H9 (cell line): ENCODE measurements around the gene MARS1. TPM values are rescaled to one million over a fixed set of nuclear protein-coding genes. Genes with fewer than 3 reads are reported as not detected.
A peak's percentile ranks its signal among the peaks of the same experiment; 100 is the strongest.

Experiments
- DNase-seq: peaks from one replicate; pipeline ENCODE4 v3.0.0-alpha.2; 2017
- H2AFZ ChIP-seq: one replicate; pipeline ENCODE4 v1.6.1; 2013; ENCODE audit warnings: mild to moderate bottlenecking, low read length, control low read depth, moderate library complexity
- H2AK5ac ChIP-seq: 2 replicates; pipeline ENCODE4 v1.6.1; 2013; ENCODE audit warnings: low read length, control low read depth, mixed read lengths; ENCODE audit not compliant: insufficient read length
- H2BK120ac ChIP-seq: one replicate; pipeline ENCODE4 v1.6.1; 2013; ENCODE audit warnings: low read depth, mild to moderate bottlenecking, low read length, control low read depth, inconsistent platforms; ENCODE audit not compliant: poor library complexity, severe bottlenecking
- H2BK12ac ChIP-seq: 2 replicates; pipeline ENCODE4 v1.6.1; 2013; ENCODE audit warnings: low read length, control low read depth, mixed read lengths, low read depth; ENCODE audit not compliant: insufficient read length
- H2BK15ac ChIP-seq: 2 replicates; pipeline ENCODE4 v1.6.1; 2013; ENCODE audit warnings: low read depth, low read length, control low read depth
- H2BK20ac ChIP-seq: one replicate; pipeline ENCODE4 v1.6.1; 2013; ENCODE audit warnings: low read depth, mild to moderate bottlenecking, low read length, control low read depth, inconsistent platforms; ENCODE audit not compliant: poor library complexity, severe bottlenecking
- H2BK5ac ChIP-seq: 2 replicates; pipeline ENCODE4 v1.6.1; 2013; ENCODE audit warnings: low read length, control low read depth, mixed read lengths; ENCODE audit not compliant: insufficient read length
- H3K14ac ChIP-seq: 2 replicates; pipeline ENCODE4 v1.6.1; 2013; ENCODE audit warnings: low read length, control low read depth; ENCODE audit not compliant: insufficient read depth
- H3K18ac ChIP-seq: 2 replicates; pipeline ENCODE4 v1.6.1; 2013; ENCODE audit warnings: low read depth, mild to moderate bottlenecking, mixed read lengths, low read length, control low read depth; ENCODE audit not compliant: insufficient read length
- H3K23ac ChIP-seq: 2 replicates; pipeline ENCODE4 v1.6.1; 2013; ENCODE audit warnings: low read length, control low read depth, mixed read lengths, low read depth; ENCODE audit not compliant: insufficient read length
- H3K23me2 ChIP-seq: 2 replicates; pipeline ENCODE4 v1.6.1; 2013; ENCODE audit warnings: low read depth, mild to moderate bottlenecking, mixed read lengths, low read length, control low read depth; ENCODE audit not compliant: insufficient read length, poor library complexity, severe bottlenecking
- H3K27ac ChIP-seq: 2 replicates; pipeline ENCODE4 v1.5.1; 2013; ENCODE audit warnings: low read length, control low read depth, mixed read lengths, low read depth; ENCODE audit not compliant: insufficient read length
- H3K27me3 ChIP-seq: 2 replicates; pipeline ENCODE4 v1.6.1; 2013; ENCODE audit warnings: low read length, control low read depth, inconsistent platforms; ENCODE audit not compliant: insufficient read depth
- H3K4ac ChIP-seq: 2 replicates; pipeline ENCODE4 v1.6.1; 2013; ENCODE audit warnings: low read depth, mild to moderate bottlenecking, control low read depth, inconsistent platforms, low read length, moderate library complexity
- H3K4me1 ChIP-seq: 2 replicates; pipeline ENCODE4 v1.6.1; 2013; ENCODE audit warnings: low read length, control low read depth, inconsistent platforms; ENCODE audit not compliant: insufficient read depth
- H3K4me2 ChIP-seq: 2 replicates; pipeline ENCODE4 v1.6.1; 2013; ENCODE audit warnings: low read length, control low read depth, mixed read lengths; ENCODE audit not compliant: insufficient read length, insufficient read depth
- H3K56ac ChIP-seq: 2 replicates; pipeline ENCODE4 v1.6.1; 2013; ENCODE audit warnings: low read depth, mild to moderate bottlenecking, mixed read lengths, low read length, control low read depth; ENCODE audit not compliant: insufficient read length
- H3K79me1 ChIP-seq: 2 replicates; pipeline ENCODE4 v1.6.1; 2013; ENCODE audit warnings: low read depth, mild to moderate bottlenecking, moderate library complexity, low read length, control low read depth, inconsistent platforms; ENCODE audit not compliant: insufficient read depth, poor library complexity, severe bottlenecking
- H3K79me2 ChIP-seq: 2 replicates; pipeline ENCODE4 v1.6.1; 2013; ENCODE audit warnings: low read length, control low read depth, inconsistent platforms; ENCODE audit not compliant: insufficient read depth
- H3K9ac ChIP-seq: 2 replicates; pipeline ENCODE4 v1.6.1; 2013; ENCODE audit warnings: low read length, control low read depth, mixed read lengths; ENCODE audit not compliant: insufficient read length; ENCODE audit errors: extremely low read depth
- H3K9me3 ChIP-seq: one replicate; pipeline ENCODE4 v1.6.1; 2013; ENCODE audit warnings: low read depth, low read length, inconsistent platforms; ENCODE audit not compliant: control insufficient read depth
- H3T11ph ChIP-seq: one replicate; pipeline ENCODE4 v1.6.1; 2013; ENCODE audit warnings: mild to moderate bottlenecking, low read length, control low read depth, inconsistent platforms
- H4K20me1 ChIP-seq: one replicate; pipeline ENCODE4 v1.6.1; 2013; ENCODE audit not compliant: control insufficient read depth, insufficient read length, insufficient read depth
- H4K5ac ChIP-seq: 2 replicates; pipeline ENCODE4 v1.6.1; 2013; ENCODE audit warnings: low read depth, mild to moderate bottlenecking, mixed read lengths, low read length, control low read depth; ENCODE audit not compliant: insufficient read length
- H4K8ac ChIP-seq: replicated peaks from 2 replicates; pipeline ENCODE4 v1.6.1; 2013; ENCODE audit warnings: low read length, control low read depth, mixed read lengths, low read depth; ENCODE audit not compliant: insufficient read length
- H4K91ac ChIP-seq: 2 replicates; pipeline ENCODE4 v1.6.1; 2013; ENCODE audit warnings: low read depth, mild to moderate bottlenecking, moderate library complexity, mixed read lengths, low read length, control low read depth; ENCODE audit not compliant: insufficient read length
- H3K27ac Mint-ChIP-seq, 3 experiments: 2 replicates in 2 of 3; 3 replicates in 1 of 3; pipeline ENCODE4 v1.8.0; 2020 to 2021; ENCODE audit warnings: mixed read lengths in 3 of 3, mild to moderate bottlenecking in 1 of 3, moderate library complexity in 1 of 3
- H3K27me3 Mint-ChIP-seq: 2 replicates; pipeline ENCODE4 v1.8.0; 2021; ENCODE audit warnings: low read depth, mild to moderate bottlenecking, moderate library complexity, mixed read lengths
- H3K36me3 Mint-ChIP-seq, 3 experiments: 2 replicates in 2 of 3; 3 replicates in 1 of 3; pipeline ENCODE4 v1.8.0; 2020 to 2021; ENCODE audit warnings: low read depth in 3 of 3, mixed read lengths in 3 of 3; ENCODE audit not compliant: insufficient read depth in 1 of 3
- H3K4me1 Mint-ChIP-seq, 2 experiments: 2 replicates each; pipeline ENCODE4 v1.8.0; 2020; ENCODE audit warnings: mixed read lengths in 2 of 2
- H3K4me3 Mint-ChIP-seq, 2 experiments: 2 replicates in 1 of 2; 3 replicates in 1 of 2; pipeline ENCODE4 v1.8.0; 2020 to 2021; ENCODE audit warnings: mild to moderate bottlenecking in 2 of 2, mixed read lengths in 2 of 2, moderate library complexity in 1 of 2
- H3K9me3 Mint-ChIP-seq, 2 experiments: 2 replicates in 1 of 2; 3 replicates in 1 of 2; pipeline ENCODE4 v1.8.0; 2020; ENCODE audit warnings: mild to moderate bottlenecking in 2 of 2, mixed read lengths in 2 of 2, moderate library complexity in 1 of 2
- CTCF ChIP-seq: fragments of 200-600 bp; sonication (generic); conservative IDR thresholded peaks from 3 replicates; pipeline ENCODE4 v1.8.0; 2021; ENCODE audit warnings: antibody characterized with exemption, mild to moderate bottlenecking
- WGBS: extraction: QIAGEN DNeasy Blood & Tissue Kit; methylation state at CpG from one replicate; pipeline ENCODE4 v1.1.7; 2013; ENCODE audit warnings: missing lambda C conversion rate, low lambda C conversion rate, mixed read lengths; ENCODE audit not compliant: insufficient read length; ENCODE audit errors: extremely low coverage; 5-methylcytosine and 5-hydroxymethylcytosine counted together
- total RNA-seq: library from RNA; stranded (reverse); gene quantifications from 2 replicates; pipeline ENCODE4 v1.2.1, GENCODE V29; 2021

Gene MARS1
- total RNA-seq, 1 experiment from 2014 or later: 368 TPM

- no peak for TF ChIP-seq CTCF
- peaks cover 14 to 16% of the 10 kb centered on the region in 2 experiments for H3K4me1 Mint-ChIP-seq
- no peak overlapping the region for H3K4me2 ChIP-seq
- H3K79me1 ChIP-seq: no peaks in the 10 kb centered on the region
- H3K79me2 ChIP-seq: no peaks in the 10 kb centered on the region
- H3K4me1 ChIP-seq: no peaks in the 10 kb centered on the region
- no peak overlapping the region for H2BK120ac ChIP-seq
- no peak overlapping the region for H3K14ac ChIP-seq
- H3K9me3 ChIP-seq: no peaks in the 10 kb centered on the region
- H2BK12ac ChIP-seq: no peak overlapping the region
- H2AFZ ChIP-seq: no peak overlapping the region
- H3K27ac Mint-ChIP-seq: 0 out of 7 replicates have a peak overlapping the region, but pooled peaks of 1 of the 3 experiments have one; percentile 9
- H3K4ac ChIP-seq: no peak overlapping the region
- H4K8ac ChIP-seq: no peak overlapping the region
- no peak overlapping the region for H2AK5ac ChIP-seq
- H3K27me3 Mint-ChIP-seq: peaks cover 42% of the 10 kb centered on the region
- H3K23me2 ChIP-seq: peaks cover 10% of the 10 kb centered on the region
- H4K20me1 ChIP-seq: no peaks in the 10 kb centered on the region
- H2BK5ac ChIP-seq: no peak overlapping the region
- no peak overlapping the region for H4K5ac ChIP-seq
- H3K9me3 Mint-ChIP-seq: no peaks in the 10 kb centered on the region
- H3T11ph ChIP-seq: no peak overlapping the region
- no peak overlapping the region for H2BK15ac ChIP-seq
- no peak overlapping the region for H2BK20ac ChIP-seq
- H3K18ac ChIP-seq: no peak overlapping the region
- peak; percentile 25 for DNase-seq
- H3K56ac ChIP-seq: no peak overlapping the region
- WGBS: no CpG with 5 or more reads among the region's 12 CpGs
- no peak overlapping the region; a peak in 1 of 5 replicates for H3K4me3 Mint-ChIP-seq
- no peak overlapping the region for H3K9ac ChIP-seq
- H4K91ac ChIP-seq: no peak overlapping the region
- no peaks in the 10 kb centered on the region for H3K27me3 ChIP-seq
- H3K23ac ChIP-seq: no peak overlapping the region
- H3K27ac ChIP-seq: no peak overlapping the region
- H3K36me3 Mint-ChIP-seq: peaks cover 0 to 36% (median 19%) of the 10 kb centered on the region in 3 experiments
Observed at GRCh38 chr12:57464569-57464968, 23.3 kb upstream of the MARS1 start.
